ENCODE measurements around the gene KCNA4. TPM values are rescaled to one million over a fixed set of nuclear protein-coding genes. Genes with fewer than 3 reads are reported as not detected.

KCNA4 gene
- not detected in 2 replicates for polyA plus RNA-seq (2012; rRNA removed)
- polyA plus RNA-seq (2012; cell fraction: cytosol; rRNA removed): not detected in 2 replicates
- polyA plus RNA-seq (2012; cell fraction: nucleus; rRNA removed): 0.01 TPM in 1 of 2 replicates, not detected in the other

- 5% methylated on average over 11 of the region's 50 CpGs for WGBS (ENCODE audit: low lambda C conversion rate)
- Histone ChIP-seq H3K36me3 (replicated peaks in 1 of 2; ENCODE audit: control insufficient read depth in 1 of 2, insufficient read depth in 2 of 2, low read length in 1 of 2) (no peaks in the 10 kb centered on the region), H4K20me1 (ENCODE audit: insufficient read depth) (no peaks in the 10 kb centered on the region), H3K9me3 (no peaks in the 10 kb centered on the region), H3K27ac (ENCODE audit: low read depth in 2 of 2, low read length in 1 of 2) (no peak within 1 kb of the TSS), H3F3A (replicated peaks; ENCODE audit: insufficient read depth) (no peaks in the 10 kb centered on the region), H3K4me3 (ENCODE audit: low read depth in 2 of 2, low read length in 1 of 2) (peak within 1 kb of the TSS in 1 of 2 experiments; percentile 4; a peak in 1 of 4 replicates), H3K4me1 (ENCODE audit: control insufficient read depth in 1 of 2, insufficient read depth in 2 of 2, low read depth in 1 of 2, low read length in 1 of 2) (no peaks in the 10 kb centered on the region), H3K27me3 (ENCODE audit: insufficient read depth) (peaks cover 30% of the 10 kb centered on the region; the same call in 1 of the 2 replicates), H3K9ac (no peak within 1 kb of the TSS), H3K4me2 (peak within 1 kb of the TSS; percentile 41; the same call in 1 of the 2 replicates), H3K79me2 (ENCODE audit: insufficient read depth) (no peaks in the 10 kb centered on the region), H3K9me2 (no peaks in the 10 kb centered on the region), H2AFZ (ENCODE audit: low read depth) (no peak within 1 kb of the TSS)
- DNase-seq: peak; percentile 66
- ChIA-PET POLR2A (no interaction called here), CTCF (no interaction called here)
- no peak for TF ChIP-seq TCF12 (IDR thresholded peaks at IDR 0.05)
- no peak for TF ChIP-seq EZH2phosphoT487 (IDR thresholded peaks at IDR 0.05; ENCODE audit: borderline replicate concordance, low read depth)
- no peak for TF ChIP-seq RFX5 (IDR thresholded peaks at IDR 0.05; ENCODE audit: low read length)
- TF ChIP-seq CTCF (IDR thresholded peaks at IDR 0.05): peak; percentile 12; the same call in 1 of the 2 replicates
Measured at GRCh38 chr11:30016588-30017363, at the start of gene KCNA4. Gene KCNA4, minus strand, starts transcription at chr11:30017030. Its CDS starts 4,352 bp downstream, at chr11:30012678.

GRCh38 chr11:30062103-30062502, 45.3 kb upstream of the KCNA4 start:
- H3K79me2 ChIP-seq (ENCODE audit: insufficient read depth): no peaks in the 10 kb centered on the region
- no peak for DNase-seq
- no peaks in the 10 kb centered on the region for H3F3A ChIP-seq (replicated peaks; ENCODE audit: insufficient read depth)
- no peaks in the 10 kb centered on the region for H3K4me1 ChIP-seq (ENCODE audit: control insufficient read depth in 1 of 2, insufficient read depth in 2 of 2, low read depth in 1 of 2, low read length in 1 of 2)
- ChIA-PET POLR2A (no interaction called here), CTCF (no interaction called here)
- no peak overlapping the region for H3K4me3 ChIP-seq (ENCODE audit: low read depth in 2 of 2, low read length in 1 of 2)
- no peak overlapping the region for H2AFZ ChIP-seq (ENCODE audit: low read depth)
- no peaks in the 10 kb centered on the region for H3K36me3 ChIP-seq (replicated peaks in 1 of 2; ENCODE audit: control insufficient read depth in 1 of 2, insufficient read depth in 2 of 2, low read length in 1 of 2)
- no peaks in the 10 kb centered on the region for H4K20me1 ChIP-seq (ENCODE audit: insufficient read depth)
- H3K9me3 ChIP-seq: no peaks in the 10 kb centered on the region; the same call in 1 of the 2 replicates
- no peaks in the 10 kb centered on the region for H3K9me2 ChIP-seq
- H3K9ac ChIP-seq: no peak overlapping the region
- H3K27ac ChIP-seq (ENCODE audit: low read depth in 2 of 2, low read length in 1 of 2): no peak overlapping the region
- 6% methylated on average over 4 of the region's 4 CpGs for WGBS (ENCODE audit: low lambda C conversion rate)
- H3K27me3 ChIP-seq (ENCODE audit: insufficient read depth): no peaks in the 10 kb centered on the region
- no peak overlapping the region for H3K4me2 ChIP-seq
- no peak for TF ChIP-seq USF2 (IDR thresholded peaks at IDR 0.05; ENCODE audit: borderline replicate concordance, low read depth, low read length)
- TF ChIP-seq EP300 (IDR thresholded peaks at IDR 0.05; ENCODE audit: borderline replicate concordance in 1 of 2, low read depth in 1 of 2, low read length in 1 of 2): no peak
- TF ChIP-seq PBX3 (IDR thresholded peaks at IDR 0.05): no peak
- no peak for TF ChIP-seq REST (IDR thresholded peaks at IDR 0.05; ENCODE audit: low read depth, low read length)
- TF ChIP-seq TCF12 (IDR thresholded peaks at IDR 0.05): no peak
- TF ChIP-seq EZH2phosphoT487 (IDR thresholded peaks at IDR 0.05; ENCODE audit: borderline replicate concordance, low read depth): no peak
- TF ChIP-seq POLR2AphosphoS5 (IDR thresholded peaks at IDR 0.05; ENCODE audit: low read depth, low read length): no peak
- no peak for TF ChIP-seq CHD2 (IDR thresholded peaks at IDR 0.05; ENCODE audit: low read length, partially characterized antibody)
- no peak for TF ChIP-seq RXRA (IDR thresholded peaks at IDR 0.05; ENCODE audit: borderline replicate concordance, low read depth)
- no peak for TF ChIP-seq RAD21 (IDR thresholded peaks at IDR 0.05; ENCODE audit: low read length)
- TF ChIP-seq FOSL2 (IDR thresholded peaks at IDR 0.05; ENCODE audit: borderline replicate concordance, low read depth): no peak
- no peak for TF ChIP-seq FOXM1 (IDR thresholded peaks at IDR 0.05; ENCODE audit: low read depth)
- no peak for TF ChIP-seq IRF3 (IDR thresholded peaks at IDR 0.05; ENCODE audit: low read depth, low read length)
- TF ChIP-seq ELF1 (IDR thresholded peaks at IDR 0.05): no peak
- no peak for TF ChIP-seq SIN3A (IDR thresholded peaks at IDR 0.05; ENCODE audit: borderline replicate concordance, low read depth, low read length)

Data from SK-N-SH (cell line).